HepG2 (cell line): ENCODE data around the gene DLG4. TPM values are rescaled to one million over a fixed set of nuclear protein-coding genes. Genes with fewer than 3 reads are reported as not detected.

Experiments
- BORCS8-MEF2B ChIP-seq: sonication (generic); formaldehyde crosslinking; IDR thresholded peaks from 2 replicates; pipeline ENCODE4 v1.8.0; 2022; ENCODE audit warnings: mild to moderate bottlenecking, missing genetic modification reagents
- CHCHD3 ChIP-seq: sonication (generic); formaldehyde crosslinking; IDR thresholded peaks from 2 replicates; pipeline ENCODE4 v1.8.0; 2022; ENCODE audit warnings: mild to moderate bottlenecking, missing genetic modification reagents, moderate library complexity
- CSRNP2 ChIP-seq: sonication (generic); formaldehyde crosslinking; conservative IDR thresholded peaks from 2 replicates; pipeline ENCODE4 v1.8.0; 2022; ENCODE audit warnings: low read depth, missing genetic modification reagents
- DPF2 ChIP-seq: sonication (generic); formaldehyde crosslinking; IDR thresholded peaks from 2 replicates; pipeline ENCODE4 v1.4.0; 2020; ENCODE audit warnings: mild to moderate bottlenecking, low read depth, missing genetic modification reagents, borderline replicate concordance
- FOXA1 ChIP-seq, 2 experiments: fragments of 450-650 bp in 1 of 2; sonication (generic) in 1 of 2; formaldehyde crosslinking in 1 of 2; IDR thresholded peaks; 2 replicates each; pipeline versions ENCODE4 v1.4.0 to v1.6.1; 2016 to 2020; ENCODE audit warnings: missing genetic modification reagents in 1 of 2
- KDM1A ChIP-seq: IDR thresholded peaks from 2 replicates; pipeline ENCODE4 v1.6.1; 2016; ENCODE audit warnings: missing compliant biosample characterization
- MTF1 ChIP-seq: sonication (generic); formaldehyde crosslinking; IDR thresholded peaks from 2 replicates; pipeline ENCODE4 v1.5.0; 2020; ENCODE audit warnings: missing genetic modification reagents
- RBM39 ChIP-seq: fragments of 200-400 bp; formaldehyde crosslinking; IDR thresholded peaks from one replicate; pipeline ENCODE4 v1.6.1; 2018; ENCODE audit warnings: antibody characterized with exemption, mild to moderate bottlenecking, low read depth, low read length; ENCODE audit not compliant: poor library complexity, severe bottlenecking
- REPIN1 ChIP-seq: sonication (generic); formaldehyde crosslinking; IDR thresholded peaks from 2 replicates; pipeline ENCODE4 v1.8.0; 2022; ENCODE audit warnings: missing genetic modification reagents, low read depth, mild to moderate bottlenecking, borderline replicate concordance
- RFXANK ChIP-seq: IDR thresholded peaks from 2 replicates; pipeline ENCODE4 v1.6.1; 2016
- SNAPC4 ChIP-seq: sonication (generic); formaldehyde crosslinking; IDR thresholded peaks from 2 replicates; pipeline ENCODE4 v1.4.0; 2020; ENCODE audit warnings: mild to moderate bottlenecking, missing genetic modification reagents
- SRF ChIP-seq: IDR thresholded peaks from 2 replicates; pipeline ENCODE4 v1.6.1; 2011; ENCODE audit warnings: mild to moderate bottlenecking, low read depth, low read length, moderate library complexity
- SYNCRIP ChIP-seq: fragments of 200-400 bp; formaldehyde crosslinking; IDR thresholded peaks from 2 replicates; pipeline ENCODE4 v1.6.1; 2018; ENCODE audit warnings: mild to moderate bottlenecking, low read depth, low read length; ENCODE audit not compliant: insufficient read depth
- ZNF550 ChIP-seq: sonication (generic); formaldehyde crosslinking; IDR thresholded peaks from 2 replicates; pipeline ENCODE4 v1.4.0; 2020; ENCODE audit warnings: mild to moderate bottlenecking, missing genetic modification reagents, borderline replicate concordance
- ZNF558 ChIP-seq: sonication (generic); formaldehyde crosslinking; IDR thresholded peaks from 2 replicates; pipeline ENCODE4 v1.9.0; 2022; ENCODE audit warnings: mild to moderate bottlenecking, missing genetic modification reagents, borderline replicate concordance
- ZNF746 ChIP-seq: sonication (generic); formaldehyde crosslinking; IDR thresholded peaks from 2 replicates; pipeline ENCODE4 v1.8.0; 2022; ENCODE audit warnings: mild to moderate bottlenecking, missing genetic modification reagents
- polyA plus RNA-seq, 8 experiments: library from polyadenylated mRNA; depleted of rRNA in 3 of 8; stranded (reverse) in 7 of 8; unstranded in 1 of 8; fragments of >200 nt; fragmentation: Illumina TruSeq in 4 of 8; extraction: Trizol in 4 of 8; gene quantifications; 2 replicates each; pipeline versions ENCODE4 v1.2.1 to v1.2.3, GENCODE V29; 2011 to 2016; ENCODE audit warnings: low read depth in 4 of 8, missing spikeins in 1 of 8, mixed read lengths in 1 of 8; ENCODE audit not compliant: insufficient read depth in 1 of 8
- total RNA-seq, 5 experiments: library from RNA; depleted of rRNA; stranded (reverse); fragments of >200 nt; fragmentation: Illumina TruSeq; extraction: Trizol; gene quantifications; 2 replicates each; pipeline ENCODE4 v1.2.3, GENCODE V29; 2016; ENCODE audit warnings: low read depth in 1 of 5
- TF ChIP-seq, protein P1 (sequence below): sonication (generic); formaldehyde crosslinking; IDR thresholded peaks from 2 replicates; pipeline ENCODE4 v1.5.1; 2020; ENCODE audit warnings: missing genetic modification reagents, mild to moderate bottlenecking, borderline replicate concordance
- TF ChIP-seq, protein P2 (sequence below): IDR thresholded peaks from 2 replicates; pipeline ENCODE4 v1.6.1; 2016; ENCODE audit warnings: missing biosample characterization, missing genetic modification reagents, low read depth

The DLG4 gene
- total and polyA plus RNA-seq, 2 of the 13 experiments (the other 11 are each of a cell fraction or from before 2014, with no cell fraction given), result 0.71 to 4.3 TPM

GRCh38 chr17:7156342-7156940, 63.2 kb downstream of the DLG4 start (continued):
- TF ChIP-seq SNAPC4 (CRISPR knock-in tag) (0 out of 2 replicates have a peak, but pooled peaks have one; percentile 59), BORCS8-MEF2B (CRISPR knock-in tag) (peak; percentile 99), CHCHD3 (CRISPR knock-in tag) (no peak), ZNF558 (peak; percentile 83; the same call in 1 of the 2 replicates), DPF2 (CRISPR knock-in tag) (peak; percentile 73; the same call in 1 of the 2 replicates), RBM39 (no peak), ZNF550 (CRISPR knock-in tag) (no peak), FOXA1 (IDR thresholded peaks at IDR 0.05) (no peak), FOXA1 (CRISPR knock-in tag; IDR thresholded peaks at IDR 0.05) (peak; percentile 27; the same call in 1 of the 2 replicates), ZNF746 (CRISPR knock-in tag) (peak; percentile 97), RFXANK (no peak), REPIN1 (CRISPR knock-in tag) (peak; percentile 97), MTF1 (peak; percentile 52; the same call in 1 of the 2 replicates), KDM1A (CRISPR knock-in tag) (no peak), SRF (no peak), CSRNP2 (CRISPR knock-in tag) (no peak; the same call in 1 of the 2 replicates), SYNCRIP (no peak)
- TF ChIP-seq, protein P1, sequence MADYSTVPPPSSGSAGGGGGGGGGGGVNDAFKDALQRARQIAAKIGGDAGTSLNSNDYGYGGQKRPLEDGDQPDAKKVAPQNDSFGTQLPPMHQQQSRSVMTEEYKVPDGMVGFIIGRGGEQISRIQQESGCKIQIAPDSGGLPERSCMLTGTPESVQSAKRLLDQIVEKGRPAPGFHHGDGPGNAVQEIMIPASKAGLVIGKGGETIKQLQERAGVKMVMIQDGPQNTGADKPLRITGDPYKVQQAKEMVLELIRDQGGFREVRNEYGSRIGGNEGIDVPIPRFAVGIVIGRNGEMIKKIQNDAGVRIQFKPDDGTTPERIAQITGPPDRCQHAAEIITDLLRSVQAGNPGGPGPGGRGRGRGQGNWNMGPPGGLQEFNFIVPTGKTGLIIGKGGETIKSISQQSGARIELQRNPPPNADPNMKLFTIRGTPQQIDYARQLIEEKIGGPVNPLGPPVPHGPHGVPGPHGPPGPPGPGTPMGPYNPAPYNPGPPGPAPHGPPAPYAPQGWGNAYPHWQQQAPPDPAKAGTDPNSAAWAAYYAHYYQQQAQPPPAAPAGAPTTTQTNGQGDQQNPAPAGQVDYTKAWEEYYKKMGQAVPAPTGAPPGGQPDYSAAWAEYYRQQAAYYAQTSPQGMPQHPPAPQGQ (CRISPR knock-in tag), result no peak
- TF ChIP-seq, protein P2, sequence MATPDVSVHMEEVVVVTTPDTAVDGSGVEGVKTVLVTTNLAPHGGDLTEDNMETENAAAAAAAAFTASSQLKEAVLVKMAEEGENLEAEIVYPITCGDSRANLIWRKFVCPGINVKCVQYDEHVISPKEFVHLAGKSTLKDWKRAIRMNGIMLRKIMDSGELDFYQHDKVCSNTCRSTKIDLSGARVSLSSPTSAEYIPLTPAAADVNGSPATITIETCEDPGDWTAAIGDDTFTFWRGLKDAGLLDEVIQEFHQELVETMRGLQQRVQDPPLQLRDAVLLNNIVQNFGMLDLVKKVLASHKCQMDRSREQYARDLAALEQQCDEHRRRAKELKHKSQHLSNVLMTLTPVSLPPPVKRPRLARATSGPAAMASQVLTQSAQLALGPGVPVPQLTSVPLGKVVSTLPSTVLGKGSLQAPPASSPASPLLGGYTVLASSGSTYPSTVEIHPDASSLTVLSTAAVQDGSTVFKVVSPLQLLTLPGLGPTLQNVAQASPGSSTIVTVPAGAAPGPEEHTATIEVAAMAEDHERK (CRISPR knock-in tag), result no peak
